Measurements from ENCODE around the gene PDS5A. TPM values are rescaled to one million over a fixed set of nuclear protein-coding genes. Genes with fewer than 3 reads are reported as not detected.
"Not testable (repeated sequence)": the region's sequence is repeated elsewhere in the genome, so short reads cannot be mapped to it uniquely, and the experiment has no call there.

Gene PDS5A
- total and polyA plus RNA-seq, 2 donors (not counting 3 experiments of a cell fraction or from before 2014, with no cell fraction given) = 17.5 to 80.8 TPM

DNA sequence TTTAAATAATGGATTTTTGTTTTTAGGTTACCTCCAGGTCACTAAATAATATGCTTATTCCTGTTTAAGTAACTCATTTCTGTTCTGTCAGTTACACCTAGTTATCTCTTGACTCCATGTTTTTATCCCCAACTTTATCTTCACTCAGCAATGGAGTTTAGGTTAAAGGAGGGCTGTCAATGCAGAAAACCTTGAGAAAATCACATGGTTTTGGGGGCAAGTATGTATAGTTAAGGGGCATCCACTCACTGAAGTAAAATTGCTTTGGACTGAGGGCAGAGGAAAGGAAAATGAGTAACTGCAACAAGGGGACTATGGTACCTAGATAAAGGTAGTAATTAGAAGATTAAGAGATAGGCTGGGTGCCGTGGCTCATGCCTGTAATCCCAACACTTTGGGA, 192.6 kb downstream of the PDS5A start:
- intact Hi-C loops (cut with micrococcal nuclease) (no loop called here), dilution Hi-C loops (cut with MboI; ENCODE audit: extremely low pct_ligation_motif_present, low sequenced_read_pairs) (no loop called here)
- Histone ChIP-seq H3K27ac (ENCODE audit: insufficient read depth, low read depth, low read length) (no peak overlapping the region), H3K27me3 (ENCODE audit: control insufficient read depth in 2 of 2, insufficient read depth in 2 of 2, low read length in 2 of 2) (no peaks in the 10 kb centered on the region), H4K20me1 (replicated peaks; ENCODE audit: control insufficient read depth, extremely low read depth, insufficient read depth, low read length) (no peaks in the 10 kb centered on the region), H3K9ac (replicated peaks; ENCODE audit: extremely low read depth, insufficient read depth, low read length) (no peak overlapping the region), H3K4me1 (ENCODE audit: control insufficient read depth, extremely low read depth, insufficient read depth, low read length) (no peaks in the 10 kb centered on the region), H3K4me2 (ENCODE audit: insufficient read depth, low read length) (no peak overlapping the region), H3K36me3 (ENCODE audit: control insufficient read depth in 2 of 2, extremely low read depth in 1 of 2, insufficient read depth in 2 of 2, low read length in 2 of 2) (no peaks in the 10 kb centered on the region), H3K9me1 (replicated peaks; ENCODE audit: control insufficient read depth, extremely low read depth, insufficient read depth, low read length) (no peaks in the 10 kb centered on the region), H3K4me3 (replicated peaks in 1 of 3; ENCODE audit: insufficient read depth in 1 of 3, low read depth in 1 of 3, low read length in 3 of 3) (no peak overlapping the region), H3K79me2 (ENCODE audit: control insufficient read depth, insufficient read depth, low read length) (no peaks in the 10 kb centered on the region), H3K9me3 (replicated peaks; ENCODE audit: control insufficient read depth, insufficient read depth, low read length) (no peaks in the 10 kb centered on the region), H2AFZ (ENCODE audit: low read depth, low read length) (no peak overlapping the region)
- FAIRE-seq (no peak), DNase-seq (ENCODE audit: low read depth, low spot score) (no peak)
- no peak for TF ChIP-seq JUN (IDR thresholded peaks at IDR 0.05; ENCODE audit: borderline replicate concordance, insufficient read depth, insufficient read length, low read depth)
- no peak for TF ChIP-seq GATA2 (IDR thresholded peaks at IDR 0.05; ENCODE audit: insufficient read depth, insufficient read length, low read depth, low read length)
- TF ChIP-seq, protein P1, sequence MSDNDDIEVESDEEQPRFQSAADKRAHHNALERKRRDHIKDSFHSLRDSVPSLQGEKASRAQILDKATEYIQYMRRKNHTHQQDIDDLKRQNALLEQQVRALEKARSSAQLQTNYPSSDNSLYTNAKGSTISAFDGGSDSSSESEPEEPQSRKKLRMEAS (IDR thresholded peaks at IDR 0.05; ENCODE audit: insufficient read depth, insufficient read length) = no peak
- TF ChIP-seq EZH2 (IDR thresholded peaks at IDR 0.05; ENCODE audit: borderline replicate concordance, low read depth, low read length, severe bottlenecking) = no peak
- TF ChIP-seq, protein P2, sequence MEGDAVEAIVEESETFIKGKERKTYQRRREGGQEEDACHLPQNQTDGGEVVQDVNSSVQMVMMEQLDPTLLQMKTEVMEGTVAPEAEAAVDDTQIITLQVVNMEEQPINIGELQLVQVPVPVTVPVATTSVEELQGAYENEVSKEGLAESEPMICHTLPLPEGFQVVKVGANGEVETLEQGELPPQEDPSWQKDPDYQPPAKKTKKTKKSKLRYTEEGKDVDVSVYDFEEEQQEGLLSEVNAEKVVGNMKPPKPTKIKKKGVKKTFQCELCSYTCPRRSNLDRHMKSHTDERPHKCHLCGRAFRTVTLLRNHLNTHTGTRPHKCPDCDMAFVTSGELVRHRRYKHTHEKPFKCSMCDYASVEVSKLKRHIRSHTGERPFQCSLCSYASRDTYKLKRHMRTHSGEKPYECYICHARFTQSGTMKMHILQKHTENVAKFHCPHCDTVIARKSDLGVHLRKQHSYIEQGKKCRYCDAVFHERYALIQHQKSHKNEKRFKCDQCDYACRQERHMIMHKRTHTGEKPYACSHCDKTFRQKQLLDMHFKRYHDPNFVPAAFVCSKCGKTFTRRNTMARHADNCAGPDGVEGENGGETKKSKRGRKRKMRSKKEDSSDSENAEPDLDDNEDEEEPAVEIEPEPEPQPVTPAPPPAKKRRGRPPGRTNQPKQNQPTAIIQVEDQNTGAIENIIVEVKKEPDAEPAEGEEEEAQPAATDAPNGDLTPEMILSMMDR (IDR thresholded peaks at IDR 0.05; ENCODE audit: extremely low read depth in 1 of 2, insufficient read depth in 1 of 2, low read depth in 1 of 2, low read length in 2 of 2) = no peak
- no peak for TF ChIP-seq POLR2A (IDR thresholded peaks at IDR 0.05; ENCODE audit: low read depth, low read length)
- no peak for TF ChIP-seq FOS (IDR thresholded peaks at IDR 0.05; ENCODE audit: borderline replicate concordance, insufficient read depth, low read length)
- no peak for TF ChIP-seq POLR2AphosphoS5 (IDR thresholded peaks at IDR 0.05; ENCODE audit: insufficient read depth, low read depth, low read length)
- no peak for TF ChIP-seq MYC (IDR thresholded peaks at IDR 0.05; ENCODE audit: low read depth, low read length)
- ChIA-PET POLR2A (no interaction called here), CTCF (no interaction called here)
- BruUV-seq (replicated peaks) = no TSS peak

DNA sequence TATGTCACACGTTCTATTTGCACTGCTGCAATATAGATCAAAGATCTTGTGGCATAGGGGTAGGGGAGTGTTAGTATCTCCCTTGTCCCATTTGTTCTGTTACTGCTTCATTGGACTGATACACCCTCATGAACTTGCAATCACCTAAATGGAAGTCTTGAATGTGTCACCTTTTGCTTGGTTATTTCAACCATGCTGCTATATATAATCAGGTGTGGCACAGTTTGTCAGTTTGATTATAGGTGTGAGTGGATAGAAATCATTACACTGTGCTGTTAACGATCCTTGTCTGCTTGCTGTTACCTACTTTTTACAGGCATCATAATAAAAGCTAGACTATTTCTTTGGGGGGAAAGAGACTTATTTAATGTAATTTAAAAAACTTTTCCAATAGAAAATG, 195.7 kb downstream of the PDS5A start:
- H3K9me1 ChIP-seq (replicated peaks; ENCODE audit: control insufficient read depth, extremely low read depth, insufficient read depth, low read length); H4K20me1 ChIP-seq (replicated peaks; ENCODE audit: control insufficient read depth, extremely low read depth, insufficient read depth, low read length); H3K9me3 ChIP-seq (replicated peaks; ENCODE audit: control insufficient read depth, insufficient read depth, low read length); H3K27me3 ChIP-seq (ENCODE audit: control insufficient read depth in 2 of 2, insufficient read depth in 2 of 2, low read length in 2 of 2); dilution Hi-C loops (cut with MboI; ENCODE audit: extremely low pct_ligation_motif_present, low sequenced_read_pairs); H3K79me2 ChIP-seq (ENCODE audit: control insufficient read depth, insufficient read depth, low read length); H3K4me2 ChIP-seq (ENCODE audit: insufficient read depth, low read length); H3K9ac ChIP-seq (replicated peaks; ENCODE audit: extremely low read depth, insufficient read depth, low read length); DNase-seq (ENCODE audit: low read depth, low spot score); FAIRE-seq; intact Hi-C loops (cut with micrococcal nuclease); H3K36me3 ChIP-seq (ENCODE audit: control insufficient read depth in 2 of 2, extremely low read depth in 1 of 2, insufficient read depth in 2 of 2, low read length in 2 of 2); H3K4me3 ChIP-seq (replicated peaks in 1 of 3; ENCODE audit: insufficient read depth in 1 of 3, low read depth in 1 of 3, low read length in 3 of 3); POLR2A ChIA-PET; H3K4me1 ChIP-seq (ENCODE audit: control insufficient read depth, extremely low read depth, insufficient read depth, low read length); BruUV-seq (replicated peaks); H3K27ac ChIP-seq (ENCODE audit: insufficient read depth, low read depth, low read length); H2AFZ ChIP-seq (ENCODE audit: low read depth, low read length); CTCF ChIA-PET: not testable (repeated sequence)
